IPS-18c (cell line): ENCODE data around the gene TSEN54.

ENCODE experiments used
- H3K4me3 ChIP-seq: 2 replicates; pipeline ENCODE4 v1.7.0; 2013; ENCODE audit warnings: low read depth, mild to moderate bottlenecking, low read length, moderate library complexity; ENCODE audit not compliant: insufficient read depth
- H3K9me3 ChIP-seq: one replicate; pipeline ENCODE4 v1.6.1; 2013; ENCODE audit warnings: mild to moderate bottlenecking, low read length, moderate library complexity; ENCODE audit not compliant: control insufficient read depth, insufficient read depth

TSEN54 gene

DNA sequence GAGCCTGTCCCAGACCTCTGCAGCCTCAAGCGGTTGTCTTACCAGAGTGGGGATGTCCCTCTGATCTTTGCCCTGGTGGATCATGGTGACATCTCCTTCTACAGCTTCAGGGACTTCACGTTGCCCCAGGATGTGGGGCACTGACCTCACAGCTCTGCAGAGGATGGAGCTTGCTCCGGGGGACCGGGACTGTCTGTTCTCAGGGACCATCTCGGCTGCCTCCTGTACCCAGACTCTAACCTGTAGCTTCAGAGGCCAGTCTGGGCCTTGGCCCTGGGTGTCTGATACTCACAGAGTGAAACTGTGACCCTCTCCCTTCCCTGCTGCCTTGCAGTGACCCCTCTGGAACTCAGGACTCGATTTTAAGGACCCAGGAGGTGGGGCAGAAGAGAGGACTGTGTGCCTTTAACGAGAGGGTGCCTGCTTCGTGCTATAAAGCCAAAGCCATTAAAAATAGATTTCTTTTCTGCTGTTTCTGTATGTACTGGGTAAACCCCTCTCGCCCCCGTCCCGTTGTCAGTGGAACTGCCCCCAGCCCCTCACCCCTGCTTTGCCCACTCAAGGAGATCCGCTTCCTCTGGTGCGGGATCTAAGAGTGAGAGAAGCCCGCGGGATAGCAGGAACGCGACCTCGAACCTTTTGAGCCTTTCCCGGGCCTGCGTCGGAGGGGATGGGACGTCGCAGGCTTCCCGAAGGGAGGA is 8.1 kb downstream of the TSEN54 start:
- Histone ChIP-seq H3K9me3 (no peaks in the 10 kb centered on the region), H3K4me3 (peak overlapping the region; percentile 91)

DNA sequence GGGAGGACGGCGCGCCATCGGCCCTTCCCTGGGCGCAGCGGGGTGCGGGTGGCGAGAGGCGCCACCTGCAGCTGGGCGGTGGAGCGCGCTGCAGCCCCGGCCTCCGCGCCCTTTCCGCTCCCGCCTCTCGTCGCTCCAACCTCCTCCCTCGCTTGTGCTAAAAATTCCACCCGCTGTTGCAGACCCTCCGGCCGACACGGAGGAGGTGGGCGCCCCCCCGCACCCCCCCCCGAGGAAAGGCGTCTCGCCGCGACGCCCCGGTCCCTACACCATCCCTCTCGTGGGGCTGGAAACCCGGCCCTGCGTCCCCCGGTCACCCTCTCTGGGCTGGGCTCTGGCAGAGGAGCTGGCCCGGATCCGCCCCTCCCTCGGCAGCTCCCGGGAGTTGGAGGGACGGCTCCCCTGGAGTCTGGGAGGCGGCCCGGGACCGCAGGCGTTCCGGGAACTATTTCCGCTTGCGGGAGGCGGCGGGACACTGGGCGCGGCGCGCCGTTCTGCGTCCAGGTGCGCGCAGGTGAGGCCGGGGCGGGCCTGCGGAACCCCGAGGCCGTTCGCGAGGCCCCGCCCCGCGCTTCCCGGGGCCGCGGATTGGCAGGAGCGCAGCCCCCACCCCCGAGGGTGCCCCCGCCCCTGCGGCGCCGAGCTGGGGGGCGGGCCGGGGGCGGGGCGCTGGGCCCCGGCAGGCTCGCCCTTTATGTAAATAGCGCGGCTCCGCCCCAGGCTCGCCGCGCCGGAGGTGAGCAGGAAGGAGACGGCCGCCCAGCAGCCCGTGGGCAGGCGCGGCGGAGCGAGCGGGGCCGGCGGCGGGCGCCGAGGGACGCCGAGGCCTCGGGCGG is 8.9 kb downstream of the TSEN54 start, which contains the start of gene LLGL2:
Gene LLGL2, plus strand, starts transcription at position 728 of the 836 bp plus-strand sequence. CDS start 17,730 bp downstream, outside the sequence.
- Histone ChIP-seq H3K9me3 (no peaks in the 10 kb centered on the region), H3K4me3 (peak within 1 kb of the TSS; percentile 91)

DNA sequence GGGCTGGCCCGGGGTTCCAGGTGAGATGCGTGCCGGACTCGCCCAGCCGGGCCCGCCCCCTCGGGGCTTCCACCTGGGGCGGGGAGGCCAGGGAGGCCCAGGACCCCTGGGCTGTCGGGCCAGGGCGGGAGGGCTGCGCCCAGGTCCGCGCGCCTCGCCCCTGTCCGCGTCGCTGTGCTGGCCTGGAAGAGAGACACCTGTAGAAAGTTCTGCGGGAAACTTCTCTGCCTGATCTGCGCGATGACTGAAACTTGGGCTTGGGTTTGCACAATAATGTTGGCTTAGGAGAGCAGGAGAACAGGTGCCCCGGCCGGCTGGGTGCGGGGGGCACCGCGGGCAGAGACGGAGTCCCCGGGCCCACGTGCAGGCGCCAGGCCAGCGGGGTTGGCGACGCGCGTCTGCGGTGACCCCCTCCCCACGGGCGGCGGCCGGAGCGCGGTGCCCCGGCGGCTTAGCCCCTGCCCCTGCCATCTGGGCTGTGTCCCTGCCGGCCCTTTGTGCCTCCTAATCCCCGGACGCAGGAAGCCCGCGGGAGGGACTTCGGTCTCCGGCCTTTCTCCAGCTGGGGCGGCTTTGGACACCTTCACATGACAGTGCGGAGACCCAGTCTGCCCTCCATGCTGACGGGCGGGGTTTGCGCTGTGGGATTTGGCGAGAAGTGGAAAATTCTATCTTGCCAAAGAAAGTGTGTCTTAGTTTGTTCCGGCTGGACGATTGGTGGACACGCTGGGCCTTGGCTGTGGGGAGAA is 9.7 kb downstream of the TSEN54 start:
- H3K9me3 ChIP-seq: no peaks in the 10 kb centered on the region
- peak overlapping the region; percentile 74 for H3K4me3 ChIP-seq

DNA sequence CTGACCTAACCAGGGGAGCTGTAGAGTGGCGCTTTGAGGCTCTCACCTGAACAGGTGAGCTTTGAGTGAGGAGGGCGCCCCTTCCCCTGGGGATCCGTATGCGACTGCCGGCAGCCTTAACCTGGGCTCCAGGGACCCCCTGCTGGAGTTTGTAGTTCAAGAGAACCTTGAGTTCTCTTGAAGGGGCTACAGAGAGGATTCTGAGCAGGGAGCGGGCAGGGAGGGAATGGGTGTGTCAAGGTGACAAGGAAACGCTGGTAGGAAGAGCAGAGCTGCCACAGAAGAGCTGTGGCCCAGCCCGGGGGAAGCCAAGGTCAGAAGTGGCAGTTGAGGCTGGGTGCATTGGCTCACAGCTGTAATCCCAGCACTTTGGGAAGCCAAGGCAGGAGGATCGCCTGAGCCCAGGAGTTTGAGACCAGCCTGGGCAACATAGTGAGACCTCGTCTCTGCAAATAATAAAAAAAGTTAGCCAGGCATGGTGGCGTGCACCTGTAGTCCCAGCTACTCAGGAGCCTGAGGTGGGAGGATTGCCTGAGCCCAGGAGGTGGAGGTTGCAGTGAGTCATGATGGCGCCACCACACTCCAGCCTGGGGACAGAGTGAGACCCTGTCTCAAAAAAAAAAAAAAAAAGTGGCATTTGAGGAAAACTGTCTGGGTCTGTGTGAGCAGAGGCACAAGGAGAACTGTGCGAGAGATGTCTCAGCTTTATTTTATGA is 10.4 kb downstream of the TSEN54 start:
- Histone ChIP-seq H3K4me3 (peak overlapping the region; percentile 74), H3K9me3 (peaks cover 2% of the 10 kb centered on the region)

DNA sequence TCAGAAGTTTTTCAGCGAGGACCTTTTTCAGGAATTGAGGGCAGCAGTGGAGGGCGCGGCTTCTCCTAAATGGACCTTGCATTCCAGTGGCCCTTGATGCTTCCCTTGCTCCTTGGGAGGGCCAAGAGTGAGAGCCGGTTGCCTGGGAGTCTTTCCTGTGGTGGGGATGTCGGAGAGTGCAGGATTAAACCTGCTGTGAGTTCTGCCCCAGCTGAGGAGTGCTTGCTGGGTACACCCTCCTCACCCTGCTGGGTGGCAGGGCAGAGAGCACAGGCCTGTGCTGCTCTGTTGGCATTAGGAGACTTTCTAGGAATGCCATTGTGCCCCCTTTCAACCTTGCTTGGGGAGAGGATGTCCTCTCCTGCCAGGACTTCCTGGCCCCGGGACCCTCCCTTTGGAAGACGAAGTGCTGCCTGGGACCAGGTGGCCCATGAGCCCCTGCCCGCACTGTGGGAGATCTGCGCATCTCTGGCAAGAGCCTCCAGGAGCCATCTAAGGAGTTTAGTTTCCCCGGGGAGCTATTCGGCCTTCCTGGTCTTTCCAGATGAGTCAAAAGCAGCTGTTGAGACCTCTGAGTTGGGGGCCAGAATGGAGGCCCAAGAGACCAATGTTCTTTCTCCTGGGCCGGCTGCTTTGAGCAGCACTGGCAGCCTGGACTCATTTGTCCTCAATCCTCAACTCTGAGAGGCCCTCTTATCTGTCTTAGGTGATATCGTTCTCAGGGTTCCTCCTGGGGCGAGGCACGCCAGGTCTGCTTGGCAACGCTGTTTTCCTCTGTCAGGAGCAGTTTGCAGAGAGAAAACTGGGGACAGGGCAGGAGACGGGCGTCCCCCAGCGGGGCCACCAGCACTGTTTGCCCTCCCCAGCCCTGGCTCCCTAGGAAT is 14.8 kb downstream of the TSEN54 start:
- Histone ChIP-seq H3K9me3 (peaks cover 2% of the 10 kb centered on the region), H3K4me3 (no peak overlapping the region)

DNA sequence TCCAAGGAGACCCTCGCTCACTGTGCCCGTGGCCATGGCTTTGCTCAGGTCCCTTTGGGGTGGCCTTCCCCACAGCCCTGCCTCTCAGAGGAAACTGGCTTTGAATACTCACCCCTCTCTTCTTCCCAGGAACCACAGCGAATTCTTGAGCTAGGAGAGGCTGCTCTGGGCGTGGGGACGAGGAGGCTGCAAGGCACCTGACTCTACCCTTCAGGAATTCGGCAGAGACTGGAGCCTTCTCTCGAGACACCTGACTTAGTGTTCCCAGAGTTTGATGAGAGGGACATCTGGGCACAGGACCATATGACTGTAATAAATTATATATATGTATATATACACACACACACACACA is 15.4 kb downstream of the TSEN54 start:
- Histone ChIP-seq H3K9me3 (peaks cover 2% of the 10 kb centered on the region), H3K4me3 (no peak overlapping the region)

DNA sequence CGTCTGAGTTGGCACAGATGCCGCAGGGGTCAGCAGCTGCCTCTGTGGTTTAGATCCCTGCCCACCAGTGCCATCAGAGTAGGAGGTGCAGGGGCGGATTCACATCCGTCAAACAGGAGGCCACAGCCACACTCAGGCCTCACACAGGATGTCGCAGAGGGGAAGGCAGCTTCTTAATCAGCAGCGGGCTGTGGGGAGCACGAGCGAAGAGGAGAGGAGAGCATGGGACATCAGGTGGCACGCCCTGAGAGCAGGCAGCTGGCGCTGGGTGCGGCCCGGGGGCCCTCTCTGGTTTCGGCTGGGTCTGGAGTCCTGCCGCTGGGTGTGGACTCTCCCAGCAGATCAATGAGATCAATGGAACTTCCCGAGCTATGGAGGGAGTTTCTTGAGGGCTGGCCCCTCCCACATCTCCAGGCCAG is 18.8 kb downstream of the TSEN54 start:
- peaks cover 2% of the 10 kb centered on the region for H3K9me3 ChIP-seq
- H3K4me3 ChIP-seq: no peak overlapping the region

DNA sequence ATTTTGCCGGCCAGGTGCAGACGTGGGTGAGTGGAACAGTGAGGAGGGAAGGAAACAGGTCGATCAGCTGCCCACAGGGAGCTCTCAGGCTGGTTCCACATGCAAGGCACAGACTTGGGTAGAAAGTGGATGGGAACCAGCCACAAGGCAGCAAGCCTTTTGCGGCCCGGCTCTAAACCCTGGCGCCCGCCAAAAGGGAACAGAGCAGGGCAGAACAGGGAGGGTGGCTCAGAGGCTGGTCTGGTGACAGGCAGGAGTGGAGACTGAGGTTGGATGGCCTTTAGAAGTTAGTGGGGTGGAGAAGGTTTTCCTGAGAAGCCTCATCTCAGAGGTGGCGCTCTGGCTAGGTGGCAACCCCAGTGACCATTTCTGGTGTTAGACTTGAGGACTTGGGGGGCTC is 19.5 kb downstream of the TSEN54 start:
- Histone ChIP-seq H3K9me3 (peaks cover 2% of the 10 kb centered on the region), H3K4me3 (no peak overlapping the region)

DNA sequence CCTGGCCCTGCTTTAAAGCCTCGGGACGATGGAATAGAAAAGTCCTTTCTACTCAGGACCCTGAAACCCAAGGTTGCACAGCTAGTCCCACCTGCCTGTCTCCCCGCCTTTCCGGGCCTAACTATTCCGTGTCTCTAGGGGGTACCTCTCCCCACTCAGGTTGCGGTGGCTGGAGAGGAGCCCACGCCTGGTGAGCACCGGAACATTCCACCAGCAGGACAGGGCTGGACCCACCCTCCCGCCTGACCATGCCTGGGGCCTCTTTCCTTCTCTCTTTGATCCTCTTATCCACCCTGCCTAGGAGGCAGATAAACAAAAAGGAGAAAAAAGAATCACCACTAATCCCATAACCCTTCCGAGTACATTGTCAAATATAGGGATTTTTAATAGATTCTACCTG is 20.0 kb downstream of the TSEN54 start:
- Histone ChIP-seq H3K4me3 (no peak overlapping the region), H3K9me3 (peaks cover 2% of the 10 kb centered on the region)

DNA sequence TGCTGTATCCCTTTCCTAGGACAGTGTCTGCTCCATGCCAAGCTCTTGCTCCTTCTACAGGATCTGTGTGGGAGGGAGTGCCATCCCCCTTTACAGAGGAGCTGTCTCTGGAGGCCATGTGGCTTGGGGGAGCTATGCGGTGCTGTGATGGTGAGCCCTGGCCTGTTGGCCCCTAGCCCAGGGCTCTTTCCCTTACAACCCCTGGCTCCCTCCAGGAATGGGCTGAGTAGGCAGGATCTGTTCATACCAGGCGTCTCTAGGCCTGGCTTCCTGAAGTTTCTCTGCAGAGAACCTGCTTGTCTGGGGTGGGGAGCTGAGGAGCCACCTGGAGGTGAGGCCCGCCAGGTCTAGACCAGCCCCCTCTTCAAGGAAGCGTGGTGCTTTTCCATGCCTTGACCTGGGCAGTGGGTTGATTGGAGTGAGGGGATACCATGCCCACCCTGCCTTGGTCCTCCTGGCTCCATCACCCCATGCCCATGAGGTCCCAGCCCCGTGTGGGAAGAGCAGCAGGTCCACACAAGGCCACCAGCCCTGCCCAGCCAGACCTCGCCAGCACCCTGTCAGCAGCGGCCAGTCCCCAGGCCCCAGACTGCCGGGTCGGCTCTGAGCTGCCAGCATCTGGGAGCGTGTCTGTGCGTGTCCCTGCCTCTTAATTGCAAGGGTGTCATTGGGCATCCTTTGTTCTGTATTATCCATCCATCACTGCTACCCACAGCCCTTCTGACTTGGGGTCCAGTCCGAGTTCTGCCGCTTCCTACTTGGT is 23.8 kb downstream of the TSEN54 start:
- no peak overlapping the region for H3K4me3 ChIP-seq

DNA sequence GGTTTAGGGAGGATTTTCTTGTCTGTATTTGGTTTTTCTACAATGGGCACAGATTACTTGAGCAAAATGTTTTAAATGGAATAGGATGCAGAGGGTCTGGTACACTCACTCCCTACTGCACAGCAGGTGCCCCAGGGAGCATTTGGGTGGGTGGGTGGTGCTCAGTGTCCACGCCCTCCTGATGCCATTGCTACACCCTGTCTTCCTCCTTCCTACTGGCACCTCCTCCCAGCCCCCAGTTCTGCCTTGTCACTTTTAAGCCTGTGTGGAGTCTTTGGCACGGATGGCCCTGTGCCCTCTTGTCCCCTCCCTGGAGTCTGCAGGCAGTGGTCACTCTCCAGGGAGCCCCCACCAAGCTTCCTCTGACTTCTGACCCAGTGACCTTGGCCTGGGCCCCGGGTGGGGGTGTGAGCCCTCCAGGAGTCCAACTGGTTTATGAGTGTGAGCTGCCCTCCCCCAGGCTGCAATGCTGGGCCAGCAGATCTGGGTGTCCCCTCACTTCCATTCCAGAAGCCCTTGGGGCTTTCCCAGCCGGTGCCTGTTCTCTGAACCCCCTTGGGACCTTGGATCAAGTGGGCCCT is 24.7 kb downstream of the TSEN54 start:
- H3K9me3 ChIP-seq: no peaks in the 10 kb centered on the region
- H3K4me3 ChIP-seq: no peak overlapping the region

More for the DNA sequence above, 23.8 kb downstream of the TSEN54 start:
- no peaks in the 10 kb centered on the region for H3K9me3 ChIP-seq

DNA sequence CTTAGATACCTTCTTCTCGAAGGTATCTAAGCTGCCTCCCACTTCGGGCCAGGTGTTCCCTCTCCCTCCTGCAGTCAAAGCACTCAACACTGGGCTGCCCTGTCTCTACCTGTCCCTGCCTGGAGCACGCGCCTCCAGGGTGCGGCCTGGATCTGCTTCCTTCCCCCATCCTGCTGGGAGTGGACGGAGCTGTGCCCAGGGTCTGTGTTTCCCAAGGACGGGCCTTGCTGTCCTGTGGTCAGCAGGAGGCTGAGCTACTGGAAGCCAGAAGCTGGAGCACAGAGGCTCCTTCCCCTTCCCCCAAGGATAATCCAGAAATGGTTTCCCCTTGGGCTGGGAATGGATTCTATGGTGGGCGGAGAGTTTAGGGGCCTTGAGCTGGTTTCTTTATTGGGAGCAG is 25.9 kb downstream of the TSEN54 start:
- Histone ChIP-seq H3K4me3 (no peak overlapping the region), H3K9me3 (no peaks in the 10 kb centered on the region)

DNA sequence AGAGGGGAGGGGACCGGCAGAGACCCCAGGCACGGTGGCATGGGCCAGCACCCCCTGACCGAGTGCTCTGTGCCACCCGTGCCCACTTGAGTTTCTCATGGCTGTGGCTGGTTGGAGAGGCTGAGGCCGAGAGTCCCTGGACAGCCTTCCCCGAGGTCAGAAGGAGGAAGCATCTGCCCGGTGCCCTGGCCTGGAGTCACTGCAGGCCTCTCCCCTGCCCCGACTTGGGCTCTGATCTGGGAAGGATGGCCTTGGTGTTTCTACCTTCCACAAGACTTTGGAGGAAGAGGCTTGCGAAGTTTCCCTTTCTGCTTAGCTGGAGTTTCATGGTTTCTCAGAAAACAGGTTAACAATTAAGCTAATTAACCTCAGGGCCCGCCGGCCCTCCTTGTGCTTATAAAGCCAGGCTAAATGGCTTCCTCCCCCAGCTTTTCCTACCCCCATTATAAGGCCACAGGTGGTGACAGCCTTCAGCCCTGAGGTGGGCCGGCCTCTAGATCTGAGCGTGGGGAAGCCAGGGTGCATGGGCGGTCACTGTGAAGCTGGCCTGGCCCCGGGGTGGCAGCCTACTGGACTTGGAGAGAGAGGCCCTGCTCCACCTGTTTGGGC is 26.5 kb downstream of the TSEN54 start:
- no peak overlapping the region for H3K4me3 ChIP-seq
- H3K9me3 ChIP-seq: no peaks in the 10 kb centered on the region

DNA sequence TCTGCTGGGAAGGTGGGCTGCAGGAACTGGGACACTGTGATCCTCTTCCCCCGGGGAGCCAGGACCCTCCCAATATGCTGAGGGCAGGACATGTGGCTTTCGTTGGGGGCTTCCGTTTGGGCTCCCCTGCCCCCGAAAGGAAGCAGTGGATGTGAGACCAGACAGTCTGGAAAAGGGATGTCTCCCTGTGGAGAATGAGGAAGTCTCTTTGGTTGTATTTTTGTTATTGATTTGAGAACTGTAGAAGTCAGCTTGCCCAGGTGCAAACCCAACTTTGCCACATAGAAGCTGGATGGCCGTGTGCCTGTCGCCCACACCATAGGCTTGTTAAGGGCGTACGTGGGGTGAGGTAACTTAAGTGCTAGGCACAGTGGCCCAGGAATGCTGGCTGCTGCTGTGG is 27.9 kb downstream of the TSEN54 start:
- no peak overlapping the region for H3K4me3 ChIP-seq

DNA sequence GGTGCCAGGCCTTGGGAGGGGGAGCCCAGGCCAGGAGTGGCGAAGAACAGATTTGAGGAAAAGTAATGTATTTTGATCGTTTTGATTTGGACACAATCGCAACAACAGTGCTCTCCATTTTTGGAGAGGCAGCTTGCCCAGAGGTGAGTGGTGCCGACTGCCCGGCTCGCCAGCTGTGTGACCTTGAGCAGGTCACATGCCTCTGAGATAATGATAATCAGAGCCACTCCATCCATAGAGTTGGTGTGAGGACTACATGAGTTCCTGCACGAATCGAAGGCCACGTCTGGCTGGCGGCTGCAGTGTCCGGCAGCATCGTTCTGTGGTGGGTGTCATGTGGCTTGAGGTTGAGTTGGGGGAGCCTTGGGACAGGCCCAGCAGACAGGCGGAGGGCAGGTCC is 29.9 kb downstream of the TSEN54 start:
- H3K9me3 ChIP-seq: no peaks in the 10 kb centered on the region

More for the DNA sequence above, 27.9 kb downstream of the TSEN54 start:
- H3K9me3 ChIP-seq: no peaks in the 10 kb centered on the region

More for the DNA sequence above, 29.9 kb downstream of the TSEN54 start:
- no peak overlapping the region for H3K4me3 ChIP-seq
